ENCODE data around the gene SPATA16.
"Not testable (repeated sequence)": the region's sequence is repeated elsewhere in the genome, so short reads cannot be mapped to it uniquely, and the experiment has no call there.

The SPATA16 gene

GRCh38 chr3:172931746-172932285 lies 209.2 kb downstream of the SPATA16 start:
- DNase-seq = no peak

- no peak for DNase-seq
Observed at GRCh38 chr3:172929451-172929850, 211.6 kb downstream of the SPATA16 start.

- DNase-seq = no peak
Observed at GRCh38 chr3:172924546-172924945, 216.5 kb downstream of the SPATA16 start.

GRCh38 chr3:172919297-172919683 lies 221.7 kb downstream of the SPATA16 start:
- no peak for DNase-seq

- DNase-seq = no peak
Observed at GRCh38 chr3:172918568-172919296, 222.3 kb downstream of the SPATA16 start.

- DNase-seq = no peak
Observed at GRCh38 chr3:172918165-172918564, 222.9 kb downstream of the SPATA16 start.

- no peak for DNase-seq
Observed at GRCh38 chr3:172915911-172916514, 225.0 kb downstream of the SPATA16 start.

- DNase-seq = no peak
Observed at GRCh38 chr3:172914854-172915253, 226.2 kb downstream of the SPATA16 start.

GRCh38 chr3:172913911-172914655 lies 227.0 kb downstream of the SPATA16 start:
- no peak for DNase-seq

GRCh38 chr3:172911142-172911541 lies 229.9 kb downstream of the SPATA16 start:
- no peak for DNase-seq

GRCh38 chr3:172908771-172909270 lies 232.2 kb downstream of the SPATA16 start:
- no peak for DNase-seq

GRCh38 chr3:172905451-172905850 lies 235.6 kb downstream of the SPATA16 start:
- no peak for DNase-seq

GRCh38 chr3:172904711-172905373 lies 236.2 kb downstream of the SPATA16 start:
- DNase-seq = no peak

GRCh38 chr3:172903642-172904320 lies 237.3 kb downstream of the SPATA16 start:
- no peak for DNase-seq

- DNase-seq = no peak
Observed at GRCh38 chr3:172892158-172892557, 248.9 kb downstream of the SPATA16 start.

- DNase-seq = no peak
Observed at GRCh38 chr3:172885704-172886103, 255.3 kb downstream of the SPATA16 start.

- DNase-seq = no peak
Observed at GRCh38 chr3:172882563-172882962, 258.5 kb downstream of the SPATA16 start.

- not testable (repeated sequence) for DNase-seq
Observed at GRCh38 chr3:172879381-172879780, 261.7 kb downstream of the SPATA16 start.

GRCh38 chr3:172877011-172877410 lies 264.0 kb downstream of the SPATA16 start:
- no peak for DNase-seq

- DNase-seq = no peak
Observed at GRCh38 chr3:172876297-172876696, 264.7 kb downstream of the SPATA16 start.

GRCh38 chr3:172875039-172875438 lies 266.0 kb downstream of the SPATA16 start:
- DNase-seq = no peak

Measured in effector CD4-positive, alpha-beta T cell (primary cell).